NCI-H524 treated with DMSO at 0.1 percent for 48 hours (cell line): ENCODE measurements around the gene TNFAIP1.
A peak's percentile ranks its signal among the peaks of the same experiment; 100 is the strongest.
"Not testable (repeated sequence)": the region's sequence is repeated elsewhere in the genome, so short reads cannot be mapped to it uniquely, and the experiment has no call there.

Experiments used
- DNase-seq: peaks from one replicate; lab custom pipeline; 2025; lab: John Stamatoyannopoulos, UW

The TNFAIP1 gene

DNA sequence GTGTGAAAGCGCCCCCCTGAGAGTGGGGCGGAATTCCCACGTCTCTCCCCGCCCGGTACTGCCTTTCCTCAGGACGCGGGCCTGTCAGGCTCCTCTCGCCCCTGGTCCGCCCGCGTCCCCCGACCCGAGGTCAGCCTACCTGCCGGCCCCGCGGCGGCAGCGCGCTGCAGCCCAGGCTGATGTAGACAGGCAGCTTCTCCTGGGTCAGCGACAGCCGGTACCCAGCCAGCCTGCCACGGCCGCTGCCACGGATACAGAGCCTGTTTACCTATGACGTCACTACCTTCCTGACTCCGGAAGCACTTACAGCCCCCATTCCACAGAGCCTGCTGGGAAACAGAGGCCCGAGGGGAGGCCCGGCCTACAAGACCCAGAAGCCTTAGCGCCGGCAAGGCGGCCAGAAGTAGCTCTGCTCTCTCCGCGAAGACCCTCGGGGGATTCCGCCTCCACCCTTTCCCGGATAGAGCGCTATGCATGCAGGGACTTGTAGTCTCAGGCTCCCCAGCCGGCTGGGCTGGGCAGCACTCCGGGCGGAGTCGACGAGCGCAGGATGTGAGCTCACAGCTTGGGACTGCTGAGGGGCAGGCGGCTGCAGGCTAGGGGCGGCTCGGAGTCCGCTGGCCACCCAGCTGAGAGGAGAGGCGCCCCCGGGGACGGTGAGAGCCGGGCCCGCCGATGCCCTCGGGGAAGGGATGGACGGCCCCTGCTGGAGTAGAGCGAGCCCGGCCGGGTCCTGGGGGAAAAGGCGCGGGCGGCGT lies at the start of gene TNFAIP1, which contains the start of gene IFT20:
TNFAIP1 (plus strand) TSS at position 561 of the 758 bp plus-strand sequence. CDS start 3,761 bp downstream, outside the sequence.
IFT20 (minus strand) TSS at position 272 of the 758 bp plus-strand sequence. CDS start 3,487 bp downstream, outside the sequence.
- peak; percentile 100 for DNase-seq

DNA sequence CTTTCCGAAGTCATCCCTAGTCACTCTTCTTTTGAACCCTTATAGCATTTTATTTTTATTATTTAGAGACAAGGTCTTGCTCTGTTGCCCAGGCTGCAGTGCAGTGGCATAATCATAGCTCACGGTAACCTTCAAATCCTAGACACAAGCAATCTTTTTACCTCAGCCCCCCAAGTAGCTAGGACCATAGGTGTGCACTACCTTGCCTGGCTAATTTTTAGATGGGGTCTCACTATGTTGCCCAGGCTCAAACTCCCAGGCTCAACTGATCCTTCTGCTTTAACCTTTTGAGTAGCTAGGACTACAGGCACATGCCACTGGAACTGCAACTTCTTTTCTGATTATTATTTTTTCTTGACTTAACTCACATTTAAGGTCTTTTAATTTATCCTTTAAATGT lies 49.6 kb upstream of the TNFAIP1 start:
- no peak for DNase-seq

DNA sequence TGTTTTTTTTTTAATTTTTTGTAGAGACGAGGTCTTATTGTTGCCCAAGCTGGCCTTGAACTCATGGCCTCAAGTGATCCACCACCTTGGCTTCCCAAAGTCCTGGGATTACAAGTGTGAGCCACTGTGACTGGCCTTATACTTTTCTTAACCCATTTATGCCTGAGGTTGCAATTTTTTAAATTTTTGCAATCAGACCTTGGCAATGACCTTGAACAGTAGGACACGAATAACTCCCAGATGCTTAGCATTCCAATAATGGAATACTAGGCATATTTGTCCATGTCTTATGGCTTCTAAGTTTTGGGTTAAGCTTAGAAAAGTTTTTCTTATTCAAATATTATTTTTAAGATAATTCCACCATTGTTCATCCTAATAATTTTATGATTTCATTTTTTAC lies 44.9 kb upstream of the TNFAIP1 start:
- DNase-seq = no peak

- no peak for DNase-seq
These were observed 43.7 kb upstream of the TNFAIP1 start for GRCh38 chr17:28291780-28292330.

DNA sequence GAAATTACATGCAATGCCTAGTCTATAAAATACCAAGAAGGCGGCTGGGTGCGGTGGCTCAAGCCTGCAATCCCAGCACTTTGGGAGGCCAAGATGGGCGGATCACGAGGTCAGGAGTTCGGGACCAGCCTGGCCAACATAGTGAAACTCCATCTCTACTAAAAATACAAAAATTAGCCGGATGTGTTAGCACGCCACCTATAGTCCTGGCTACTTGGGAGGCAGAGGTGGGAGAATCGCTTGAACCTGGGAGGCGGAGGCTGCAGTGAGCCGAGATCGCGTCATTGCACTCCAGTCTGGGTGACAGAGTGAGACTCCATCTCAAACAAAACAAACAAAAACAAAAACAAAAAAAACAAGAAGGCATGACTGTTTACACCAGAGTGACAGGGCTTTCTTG lies 42.7 kb upstream of the TNFAIP1 start:
- DNase-seq = not testable (repeated sequence)

DNA sequence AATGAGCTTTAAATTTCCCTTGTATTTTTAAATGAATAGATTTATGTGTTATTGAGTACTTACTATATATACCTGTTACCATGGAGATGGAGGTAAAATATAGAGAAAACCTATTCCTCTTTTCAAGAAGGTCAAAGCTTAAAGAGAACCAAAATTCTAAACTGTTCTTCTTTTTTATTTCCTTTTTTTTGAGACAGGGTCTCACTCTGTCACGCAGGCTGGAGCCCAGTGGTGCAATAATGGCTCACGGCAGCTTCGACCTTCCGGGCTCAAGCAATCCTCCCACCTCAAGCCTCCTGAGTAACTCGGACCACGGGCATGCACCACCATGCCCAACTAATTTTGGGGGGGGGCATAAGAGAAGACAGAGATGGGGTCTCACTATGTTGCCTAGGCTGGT lies 41.6 kb upstream of the TNFAIP1 start:
- no peak for DNase-seq

DNA sequence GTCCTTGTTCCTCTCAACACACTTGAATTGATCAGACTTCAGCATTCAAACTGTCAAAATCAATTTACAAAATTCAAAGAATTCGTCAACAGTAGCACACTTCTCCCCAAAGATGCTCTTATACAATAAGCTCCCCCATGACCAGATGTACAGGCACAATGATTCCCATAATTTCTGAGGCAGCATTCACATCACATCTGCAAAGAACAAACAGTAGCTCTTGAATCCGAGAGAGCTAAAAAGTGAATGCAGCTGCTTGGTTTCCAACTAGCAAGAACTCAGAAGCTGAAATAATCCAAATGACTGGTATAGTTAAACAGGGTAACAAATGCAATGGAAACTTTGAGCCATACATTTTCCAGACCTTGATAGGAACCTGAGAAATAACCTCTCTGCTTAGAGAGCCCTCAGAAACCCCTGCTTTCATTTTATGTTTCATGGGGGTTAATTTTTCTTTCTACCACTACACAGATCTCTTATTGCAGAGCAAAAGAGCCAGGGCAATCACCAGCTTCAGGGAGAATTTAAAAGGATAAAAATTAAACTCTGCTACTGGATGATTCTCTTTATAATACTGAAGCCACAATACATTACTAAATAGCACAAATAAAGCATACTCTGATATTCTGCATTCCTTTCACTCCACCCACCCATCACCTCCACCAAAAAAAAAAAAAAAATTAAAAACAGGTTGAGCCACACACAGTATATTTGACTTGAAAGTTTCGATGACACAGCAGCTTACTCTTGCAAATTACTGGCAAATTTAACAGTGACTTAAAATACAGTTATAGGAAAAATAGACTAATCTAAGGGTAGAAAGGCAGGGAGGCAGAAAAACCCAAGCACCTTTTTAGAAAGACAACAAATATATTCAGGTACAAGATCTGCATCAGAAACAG lies 39.6 kb upstream of the TNFAIP1 start:
- DNase-seq = no peak

- no peak for DNase-seq
These were observed 37.1 kb upstream of the TNFAIP1 start for GRCh38 chr17:28298449-28298848.

- DNase-seq = no peak
These were observed 28.6 kb upstream of the TNFAIP1 start for GRCh38 chr17:28306954-28307401.

DNA sequence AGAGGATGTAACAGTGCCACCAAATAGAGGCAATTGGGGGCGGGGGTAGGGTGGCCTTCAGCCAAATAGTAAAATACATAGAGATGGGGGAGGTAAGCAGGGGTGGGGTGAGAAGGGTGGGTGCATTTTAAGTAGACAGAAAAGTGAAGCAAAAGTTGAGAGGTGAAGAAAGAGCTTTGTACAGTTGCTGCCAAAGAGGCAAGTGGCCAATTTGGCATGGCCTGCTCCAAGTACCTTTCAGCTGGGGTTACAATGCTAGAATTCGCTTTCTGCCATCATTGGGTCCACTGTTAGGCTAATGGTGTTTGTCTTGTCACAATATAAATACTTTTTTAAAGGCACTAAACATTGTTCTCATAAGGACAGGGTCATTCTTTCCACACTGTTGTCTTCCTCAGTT lies 21.7 kb upstream of the TNFAIP1 start:
- DNase-seq = no peak

- DNase-seq = no peak
These were observed 19.5 kb upstream of the TNFAIP1 start for GRCh38 chr17:28315846-28316705.

- DNase-seq = no peak
These were observed 18.2 kb upstream of the TNFAIP1 start for GRCh38 chr17:28317099-28317965.

DNA sequence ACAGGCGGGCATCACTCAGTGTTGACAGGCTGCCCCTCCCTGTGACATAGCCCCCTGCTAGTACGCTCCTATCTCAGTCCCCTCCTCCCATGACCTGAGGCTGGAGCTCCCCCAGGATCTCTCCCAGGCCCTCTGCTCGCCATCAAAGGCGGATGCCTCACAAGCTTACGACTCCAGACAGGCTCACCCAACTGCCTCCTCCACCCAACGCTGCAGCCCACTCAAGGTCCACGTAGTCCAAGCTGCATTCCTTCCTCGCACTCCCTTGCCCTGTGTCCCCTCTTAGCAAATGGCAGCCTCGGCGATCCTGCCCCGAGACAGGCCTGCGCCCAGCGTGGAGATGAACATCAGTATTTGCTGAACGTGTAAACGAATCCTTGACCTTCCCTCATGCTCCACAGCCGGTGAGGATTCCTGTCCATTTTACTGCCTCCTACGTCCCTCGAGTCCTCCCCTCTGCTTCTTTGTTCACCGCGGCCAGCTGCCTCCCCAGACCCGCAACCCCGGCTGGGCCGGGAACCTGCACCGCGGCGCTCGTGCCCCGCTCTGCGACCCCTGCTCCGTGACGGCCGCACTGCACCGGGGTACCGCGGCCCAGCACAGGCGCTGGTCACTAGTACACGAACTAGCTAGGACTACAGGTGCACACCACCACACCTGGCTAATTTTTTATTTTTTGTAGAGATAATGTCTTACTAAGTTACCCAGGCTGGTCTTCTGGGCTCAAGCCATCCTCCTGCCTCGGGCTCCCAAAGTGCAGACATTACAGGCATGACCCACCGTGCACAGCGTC lies 17.4 kb upstream of the TNFAIP1 start:
- DNase-seq = no peak

- peak; percentile 99 for DNase-seq
These were observed 16.6 kb upstream of the TNFAIP1 start, which contains the start of gene TMEM97 for GRCh38 chr17:28318759-28319597. TSS of gene TMEM97 (plus strand) at chr17:28319200. CDS start at chr17:28319240, 40 bp downstream.

DNA sequence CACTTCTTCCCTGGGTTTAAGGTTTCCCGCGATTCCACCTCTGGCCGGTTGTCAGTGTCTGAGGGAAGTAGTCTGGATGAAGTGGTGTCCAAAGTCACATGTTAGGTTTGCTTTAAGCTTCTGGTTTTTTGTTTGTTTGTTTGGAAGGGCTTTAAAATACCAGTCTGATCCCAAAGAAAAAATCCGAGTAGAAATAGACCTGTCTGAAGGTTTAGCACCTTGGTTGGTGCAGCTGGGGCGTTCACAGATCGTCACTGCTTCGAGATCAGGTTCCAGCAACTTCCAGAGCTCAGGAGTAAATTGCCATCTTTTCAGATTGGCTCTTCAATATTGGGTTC lies 16.0 kb upstream of the TNFAIP1 start:
- DNase-seq = no peak

DNA sequence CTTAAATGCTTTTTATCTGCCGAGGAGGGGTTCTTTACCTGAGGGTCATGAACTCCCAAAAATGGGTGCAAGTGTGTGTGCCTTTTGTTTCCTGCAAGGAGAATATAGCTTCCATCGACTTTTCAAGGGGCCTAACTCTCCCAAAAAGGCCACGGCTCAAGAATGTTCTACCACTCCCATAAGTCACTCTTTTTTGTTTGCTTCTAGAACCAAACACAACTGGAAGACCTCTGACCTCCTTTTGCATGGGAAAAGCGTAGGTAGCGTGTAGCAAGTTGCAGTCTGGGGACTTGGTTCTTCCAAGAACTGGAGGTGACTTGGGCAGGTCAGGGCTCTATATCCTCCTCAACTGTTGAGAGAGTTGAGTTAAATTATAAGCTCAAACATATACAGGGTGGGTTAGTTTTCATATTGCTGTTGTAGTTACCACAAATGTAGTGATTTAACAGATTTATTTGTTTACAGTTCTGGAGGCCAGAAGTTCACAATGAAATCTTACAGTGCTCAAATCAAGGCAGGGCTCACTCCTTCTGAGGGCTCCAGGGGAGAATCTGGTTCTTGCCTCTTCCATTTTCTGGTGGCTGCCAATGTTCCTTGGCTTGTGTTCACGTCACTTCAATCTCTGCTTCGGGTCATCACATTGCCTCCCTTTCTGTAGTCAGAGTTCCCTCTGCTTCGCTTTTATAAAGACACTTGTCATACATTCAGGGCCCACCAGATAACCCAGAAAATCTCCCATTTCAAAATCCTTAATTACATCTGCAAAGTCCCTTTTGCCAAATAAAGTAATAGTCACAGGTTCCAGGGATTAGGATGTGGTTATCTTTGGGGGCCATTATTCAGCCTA lies 15.1 kb upstream of the TNFAIP1 start:
- no peak for DNase-seq

DNA sequence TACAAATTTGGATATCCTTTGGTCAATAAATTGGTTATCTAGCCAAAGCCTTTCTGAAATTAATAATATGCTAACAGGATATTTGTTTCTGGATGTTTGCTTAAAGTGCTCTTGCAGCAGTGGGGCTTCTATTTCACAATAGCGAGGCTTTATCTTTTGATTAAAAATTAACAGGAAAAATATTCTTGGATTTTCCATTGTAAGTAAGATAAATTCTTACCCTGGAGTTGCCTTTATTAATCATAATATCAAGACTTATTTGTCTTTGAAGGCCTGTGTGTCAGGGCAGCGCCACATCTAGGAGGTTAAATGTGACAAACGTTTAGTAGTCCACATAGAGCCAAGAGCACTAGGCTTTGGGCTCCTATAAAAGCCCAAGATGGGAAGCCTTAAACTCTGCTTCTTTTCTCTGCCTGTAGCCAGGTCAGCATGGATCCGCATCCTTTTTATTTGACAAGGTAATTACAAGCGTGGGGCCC lies 11.3 kb upstream of the TNFAIP1 start:
- DNase-seq = no peak

DNA sequence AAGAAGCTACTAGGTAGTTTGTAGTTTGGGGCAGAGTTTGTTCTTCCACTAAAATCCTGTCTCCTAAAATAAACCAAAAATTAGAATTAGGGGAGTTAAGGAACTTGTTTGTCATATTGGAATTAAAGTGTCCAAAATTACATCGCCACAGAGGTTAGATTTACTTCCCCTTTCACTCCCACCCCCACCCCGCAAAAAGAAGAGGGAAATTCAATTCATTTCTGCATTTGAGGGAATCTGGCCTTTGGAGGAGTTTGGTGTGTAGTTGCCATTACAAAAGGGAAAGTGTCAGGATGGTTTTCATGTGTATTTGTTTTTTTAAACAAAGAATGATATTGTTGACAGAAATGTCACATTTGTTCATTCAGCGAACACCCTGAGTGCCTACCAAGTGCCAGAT lies 10.8 kb upstream of the TNFAIP1 start:
- no peak for DNase-seq
